ENCODE data around the gene LPAR6. TPM values are rescaled to one million over a fixed set of nuclear protein-coding genes. Genes with fewer than 3 reads are reported as not detected.

Gene LPAR6
- total RNA-seq, 1 donor from 2014 or later = 21.9 TPM

DNA sequence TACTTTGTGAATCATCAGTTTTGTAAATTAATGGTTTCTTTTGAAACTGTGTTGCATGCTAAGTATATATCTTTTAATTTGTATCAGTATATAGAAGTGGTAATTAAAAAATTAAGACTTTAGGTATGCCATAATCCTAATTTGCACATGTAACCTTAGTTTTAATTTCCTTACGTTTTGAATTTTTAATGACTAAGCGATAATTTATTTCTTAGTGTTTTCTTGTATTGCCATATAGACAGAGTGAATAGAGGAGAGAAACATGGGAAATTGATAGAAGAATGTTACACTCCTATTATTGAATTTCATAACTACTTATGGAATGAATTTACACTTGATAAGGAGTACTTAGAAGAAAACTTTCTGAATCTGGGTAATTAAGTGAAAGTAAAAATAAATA, 29.5 kb downstream of the LPAR6 start:
- intact Hi-C loops (cut with micrococcal nuclease) = no loop called here

DNA sequence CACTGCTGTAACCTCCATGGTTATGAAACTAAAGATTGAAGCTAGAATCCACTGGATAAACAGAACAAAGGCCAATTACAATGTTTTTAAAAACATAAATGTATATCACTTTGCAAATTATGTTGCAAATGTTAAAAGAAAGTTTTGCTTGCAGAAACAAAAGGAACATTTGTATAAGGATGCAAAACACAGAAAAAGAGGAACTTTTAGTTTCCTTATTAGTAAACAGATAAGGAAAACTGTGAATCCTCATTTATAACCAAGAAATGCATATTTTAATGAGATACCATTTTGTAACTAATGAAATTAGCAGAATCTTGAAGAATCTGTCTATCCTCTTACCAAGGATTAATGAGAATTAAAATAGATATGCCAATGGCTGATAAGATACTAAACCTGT, 32.3 kb downstream of the LPAR6 start:
- intact Hi-C loops (cut with micrococcal nuclease) = no loop called here

DNA sequence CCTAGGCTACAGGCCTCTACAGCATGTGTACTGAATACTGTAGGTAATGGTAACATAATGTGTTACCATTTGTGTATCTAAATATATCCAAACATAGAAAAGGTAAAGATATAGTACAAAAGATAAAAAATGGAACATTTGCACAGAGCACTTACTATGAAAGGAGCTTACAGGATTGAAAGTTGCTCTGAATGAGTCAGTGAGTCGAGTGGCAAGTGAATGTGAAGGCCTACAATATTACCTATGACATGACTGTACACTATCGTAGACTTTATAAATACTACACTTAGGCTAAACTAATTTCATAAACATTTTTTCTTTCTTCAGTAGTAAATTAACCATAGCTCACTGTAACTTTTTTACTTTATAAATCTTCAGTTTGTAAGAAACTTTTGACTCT, 35.1 kb downstream of the LPAR6 start:
- intact Hi-C loops (cut with micrococcal nuclease) = no loop called here

DNA sequence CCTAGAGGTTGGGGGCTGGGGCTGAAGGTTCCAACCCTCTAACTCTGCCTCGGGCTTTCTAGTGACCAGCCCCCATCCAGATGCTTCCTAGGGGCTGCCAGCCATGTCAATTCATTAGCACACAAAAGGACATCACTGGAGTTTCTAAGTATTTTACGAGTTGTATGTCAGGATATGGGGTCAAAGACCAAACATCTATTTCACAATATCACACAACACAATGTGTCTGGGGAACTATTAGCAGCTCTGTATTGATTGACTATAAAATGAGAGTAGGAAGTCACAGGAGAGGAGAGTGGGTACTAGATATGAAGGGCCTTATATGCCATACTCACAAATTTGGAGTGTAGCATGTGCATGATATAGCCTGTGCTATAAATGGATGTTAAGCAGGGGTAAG, 42.1 kb downstream of the LPAR6 start:
- intact Hi-C loops (cut with micrococcal nuclease) = no loop called here

DNA sequence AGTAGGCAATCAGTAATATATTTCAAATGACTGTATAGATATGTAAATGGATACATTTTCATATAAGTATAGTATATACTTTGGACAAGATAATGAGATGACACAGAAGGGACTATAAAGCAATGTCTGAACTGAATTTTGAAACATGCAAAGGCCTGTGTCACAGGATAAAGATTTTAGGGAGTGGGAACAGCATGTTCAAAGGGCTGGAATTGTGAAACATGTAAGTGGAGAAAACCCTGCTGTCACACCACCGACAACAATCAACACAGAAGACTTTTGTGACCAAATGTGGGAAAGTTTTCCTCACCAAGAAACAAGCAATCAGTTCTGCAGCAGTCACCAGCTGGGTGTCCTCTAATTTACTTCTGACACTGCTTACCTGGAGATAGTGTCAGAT, 42.9 kb downstream of the LPAR6 start:
- intact Hi-C loops (cut with micrococcal nuclease) = no loop called here

Other genes starting within 250 kb of the LPAR6 start
- gene ITM2B, start 179.9 kb downstream of the LPAR6 start, total RNA-seq = 176 and 181 TPM in 2 replicates
- gene RB1, start 109.4 kb downstream of the LPAR6 start, total RNA-seq = 33.0 and 33.1 TPM in 2 replicates
- 7.6 TPM in 2 replicates for gene RCBTB2, start 120.0 kb upstream of the LPAR6 start, total RNA-seq
- gene CYSLTR2, start 240.8 kb upstream of the LPAR6 start, total RNA-seq = 1.3 and 1.8 TPM in 2 replicates

All from T-helper 1 cell treated with Interleukin-12 subunit alpha and Interleukin-12 subunit beta and Interleukin-4 antibody, amounts not matched to agents 30 ng/mL and 1 ng/mL, for 36 hours (primary cell).